ENCODE data around the gene AEBP1.
A peak's percentile ranks its signal among the peaks of the same experiment; 100 is the strongest.

The AEBP1 gene

GRCh38 chr7:44153948-44154335 lies 49.8 kb downstream of the AEBP1 start:
- H3K79me1 ChIP-seq (ENCODE audit: low read depth, low read length), result no peaks in the 10 kb centered on the region
- no peak overlapping the region for H2BK15ac ChIP-seq (ENCODE audit: low read length)
- H3K18ac ChIP-seq (ENCODE audit: low read length), result peak overlapping the region; percentile 11
- no peak overlapping the region for H2BK5ac ChIP-seq (ENCODE audit: low read length)
- peaks cover 0 to 6% of the 10 kb centered on the region in 2 donors for H3K4me1 ChIP-seq (ENCODE audit: control insufficient read depth in 2 of 2, insufficient read depth in 1 of 2, low read depth in 1 of 2, low read length in 2 of 2)
- H4K91ac ChIP-seq (ENCODE audit: low read depth, low read length, poor library complexity), result no peak overlapping the region
- no peak overlapping the region for H3K4ac ChIP-seq (ENCODE audit: low read length)
- no peak overlapping the region for H2BK120ac ChIP-seq (ENCODE audit: low read depth, low read length)
- peak overlapping the region; percentile 30 for H3K9ac ChIP-seq (ENCODE audit: low read depth, low read length, poor library complexity)
- no CpG with 5 or more reads among the region's 5 CpGs for WGBS, 2 donors (ENCODE audit: extremely low coverage in 2 of 2, insufficient read length in 2 of 2, insufficient replicate concordance in 1 of 2)
- DNase-seq (ENCODE audit: low spot score), result no peak
- peak overlapping the region; percentile 44 for H4K8ac ChIP-seq (ENCODE audit: low read depth, low read length)
- H3K4me2 ChIP-seq (ENCODE audit: insufficient read depth, low read length, poor library complexity, severe bottlenecking), result no peak overlapping the region
- H3K27ac ChIP-seq (replicated peaks; ENCODE audit: low read length), result no peak overlapping the region
- no peak overlapping the region for H2AFZ ChIP-seq (ENCODE audit: low read length)
- H3K14ac ChIP-seq (ENCODE audit: low read length), result no peak overlapping the region
- no peak overlapping the region for H2AK5ac ChIP-seq (ENCODE audit: low read depth, low read length)
- H3K23ac ChIP-seq (ENCODE audit: low read depth, low read length, poor library complexity), result peak overlapping the region; percentile 60
- no peak overlapping the region for H3K4me3 ChIP-seq (ENCODE audit: low read length in 2 of 2)
- H3K36me3 ChIP-seq (replicated peaks in 1 of 2; ENCODE audit: control insufficient read depth in 2 of 2, insufficient read depth in 2 of 2, low read length in 2 of 2), result no peaks in the 10 kb centered on the region
- H2BK12ac ChIP-seq (ENCODE audit: low read length), result no peak overlapping the region
- H3K27me3 ChIP-seq (ENCODE audit: control insufficient read depth in 3 of 3, insufficient read depth in 3 of 3, low read depth in 1 of 3, low read length in 3 of 3), result peaks cover 0 to 82% (median 0%) of the 10 kb centered on the region in 3 experiments
- no peaks in the 10 kb centered on the region for H3K9me3 ChIP-seq (replicated peaks in 1 of 2; ENCODE audit: control insufficient read depth in 2 of 2, insufficient read depth in 1 of 2, low read depth in 1 of 2, low read length in 2 of 2)

GRCh38 chr7:44154703-44155102 lies 50.6 kb downstream of the AEBP1 start:
- Histone ChIP-seq H3K27ac (replicated peaks; ENCODE audit: low read length) (no peak overlapping the region), H3K4ac (ENCODE audit: low read length) (no peak overlapping the region), H2BK15ac (ENCODE audit: low read length) (no peak overlapping the region), H3K36me3 (replicated peaks in 1 of 2; ENCODE audit: control insufficient read depth in 2 of 2, insufficient read depth in 2 of 2, low read length in 2 of 2) (no peaks in the 10 kb centered on the region), H3K23ac (ENCODE audit: low read depth, low read length, poor library complexity) (no peak overlapping the region), H3K27me3 (ENCODE audit: control insufficient read depth in 3 of 3, insufficient read depth in 3 of 3, low read depth in 1 of 3, low read length in 3 of 3) (peaks cover 0 to 82% (median 0%) of the 10 kb centered on the region in 3 experiments), H3K9ac (ENCODE audit: low read depth, low read length, poor library complexity) (no peak overlapping the region), H3K4me2 (ENCODE audit: insufficient read depth, low read length, poor library complexity, severe bottlenecking) (no peak overlapping the region), H3K14ac (ENCODE audit: low read length) (no peak overlapping the region), H3K4me1 (ENCODE audit: control insufficient read depth in 2 of 2, insufficient read depth in 1 of 2, low read depth in 1 of 2, low read length in 2 of 2) (peaks cover 0 to 6% of the 10 kb centered on the region in 2 donors), H3K18ac (ENCODE audit: low read length) (no peak overlapping the region), H3K79me1 (ENCODE audit: low read depth, low read length) (no peaks in the 10 kb centered on the region), H4K91ac (ENCODE audit: low read depth, low read length, poor library complexity) (no peak overlapping the region), H3K4me3 (ENCODE audit: low read length in 2 of 2) (no peak overlapping the region), H2BK5ac (ENCODE audit: low read length) (no peak overlapping the region), H2AK5ac (ENCODE audit: low read depth, low read length) (no peak overlapping the region), H2BK120ac (ENCODE audit: low read depth, low read length) (no peak overlapping the region), H3K9me3 (replicated peaks in 1 of 2; ENCODE audit: control insufficient read depth in 2 of 2, insufficient read depth in 1 of 2, low read depth in 1 of 2, low read length in 2 of 2) (no peaks in the 10 kb centered on the region), H2BK12ac (ENCODE audit: low read length) (no peak overlapping the region), H2AFZ (ENCODE audit: low read length) (no peak overlapping the region), H4K8ac (ENCODE audit: low read depth, low read length) (no peak overlapping the region)
- no peak for DNase-seq (ENCODE audit: low spot score)
- no CpG with 5 or more reads among the region's 3 CpGs for WGBS, 2 donors (ENCODE audit: extremely low coverage in 2 of 2, insufficient read length in 2 of 2, insufficient replicate concordance in 1 of 2)

- H3K23ac ChIP-seq (ENCODE audit: low read depth, low read length, poor library complexity), result peak overlapping the region; percentile 40
- no peak overlapping the region for H2BK120ac ChIP-seq (ENCODE audit: low read depth, low read length)
- H2AK5ac ChIP-seq (ENCODE audit: low read depth, low read length), result no peak overlapping the region
- no peak overlapping the region for H3K4me2 ChIP-seq (ENCODE audit: insufficient read depth, low read length, poor library complexity, severe bottlenecking)
- WGBS, 2 donors (ENCODE audit: extremely low coverage in 2 of 2, insufficient read length in 2 of 2, insufficient replicate concordance in 1 of 2), result no CpG with 5 or more reads among the region's 8 CpGs
- no peak overlapping the region for H2BK5ac ChIP-seq (ENCODE audit: low read length)
- no peak for DNase-seq (ENCODE audit: low spot score)
- peaks cover 0 to 82% (median 0%) of the 10 kb centered on the region in 3 experiments for H3K27me3 ChIP-seq (ENCODE audit: control insufficient read depth in 3 of 3, insufficient read depth in 3 of 3, low read depth in 1 of 3, low read length in 3 of 3)
- no peak overlapping the region for H3K14ac ChIP-seq (ENCODE audit: low read length)
- H3K9me3 ChIP-seq (replicated peaks in 1 of 2; ENCODE audit: control insufficient read depth in 2 of 2, insufficient read depth in 1 of 2, low read depth in 1 of 2, low read length in 2 of 2), result no peaks in the 10 kb centered on the region
- H4K91ac ChIP-seq (ENCODE audit: low read depth, low read length, poor library complexity), result no peak overlapping the region
- H3K27ac ChIP-seq (replicated peaks; ENCODE audit: low read length), result no peak overlapping the region
- no peaks in the 10 kb centered on the region for H3K36me3 ChIP-seq (replicated peaks in 1 of 2; ENCODE audit: control insufficient read depth in 2 of 2, insufficient read depth in 2 of 2, low read length in 2 of 2)
- no peak overlapping the region for H2BK12ac ChIP-seq (ENCODE audit: low read length)
- no peak overlapping the region for H2BK15ac ChIP-seq (ENCODE audit: low read length)
- H3K79me1 ChIP-seq (ENCODE audit: low read depth, low read length), result no peaks in the 10 kb centered on the region
- no peak overlapping the region for H3K4me3 ChIP-seq (ENCODE audit: low read length in 2 of 2)
- H3K18ac ChIP-seq (ENCODE audit: low read length), result peak overlapping the region; percentile 22
- peaks cover 0 to 6% of the 10 kb centered on the region in 2 donors for H3K4me1 ChIP-seq (ENCODE audit: control insufficient read depth in 2 of 2, insufficient read depth in 1 of 2, low read depth in 1 of 2, low read length in 2 of 2)
- no peak overlapping the region for H4K8ac ChIP-seq (ENCODE audit: low read depth, low read length)
- H3K9ac ChIP-seq (ENCODE audit: low read depth, low read length, poor library complexity), result no peak overlapping the region
- no peak overlapping the region for H2AFZ ChIP-seq (ENCODE audit: low read length)
- H3K4ac ChIP-seq (ENCODE audit: low read length), result no peak overlapping the region
These were observed 51.3 kb downstream of the AEBP1 start for GRCh38 chr7:44155191-44156185.

- no peak overlapping the region for H2BK12ac ChIP-seq (ENCODE audit: low read length)
These were observed 52.4 kb downstream of the AEBP1 start for GRCh38 chr7:44156453-44157010.

More at GRCh38 chr7:44156453-44157010, 52.4 kb downstream of the AEBP1 start:
- Histone ChIP-seq H3K4me1 (ENCODE audit: control insufficient read depth in 2 of 2, insufficient read depth in 1 of 2, low read depth in 1 of 2, low read length in 2 of 2) (peaks cover 0 to 6% of the 10 kb centered on the region in 2 donors), H3K4ac (ENCODE audit: low read length) (no peak overlapping the region), H3K14ac (ENCODE audit: low read length) (no peak overlapping the region), H4K91ac (ENCODE audit: low read depth, low read length, poor library complexity) (no peak overlapping the region), H2BK120ac (ENCODE audit: low read depth, low read length) (no peak overlapping the region), H3K27me3 (ENCODE audit: control insufficient read depth in 3 of 3, insufficient read depth in 3 of 3, low read depth in 1 of 3, low read length in 3 of 3) (peaks cover 0 to 79% (median 0%) of the 10 kb centered on the region in 3 experiments), H3K9ac (ENCODE audit: low read depth, low read length, poor library complexity) (peak overlapping the region; percentile 1), H3K79me1 (ENCODE audit: low read depth, low read length) (no peaks in the 10 kb centered on the region), H3K18ac (ENCODE audit: low read length) (no peak overlapping the region), H2AK5ac (ENCODE audit: low read depth, low read length) (no peak overlapping the region), H3K27ac (replicated peaks; ENCODE audit: low read length) (no peak overlapping the region), H2BK5ac (ENCODE audit: low read length) (no peak overlapping the region), H3K4me2 (ENCODE audit: insufficient read depth, low read length, poor library complexity, severe bottlenecking) (no peak overlapping the region), H3K9me3 (replicated peaks in 1 of 2; ENCODE audit: control insufficient read depth in 2 of 2, insufficient read depth in 1 of 2, low read depth in 1 of 2, low read length in 2 of 2) (no peaks in the 10 kb centered on the region), H3K23ac (ENCODE audit: low read depth, low read length, poor library complexity) (peak overlapping the region; percentile 17), H2BK15ac (ENCODE audit: low read length) (no peak overlapping the region), H2AFZ (ENCODE audit: low read length) (no peak overlapping the region), H4K8ac (ENCODE audit: low read depth, low read length) (no peak overlapping the region), H3K36me3 (replicated peaks in 1 of 2; ENCODE audit: control insufficient read depth in 2 of 2, insufficient read depth in 2 of 2, low read length in 2 of 2) (no peaks in the 10 kb centered on the region), H3K4me3 (ENCODE audit: low read length in 2 of 2) (no peak overlapping the region)
- no CpG with 5 or more reads among the region's 4 CpGs for WGBS, 2 donors (ENCODE audit: extremely low coverage in 2 of 2, insufficient read length in 2 of 2, insufficient replicate concordance in 1 of 2)
- no peak for DNase-seq (ENCODE audit: low spot score)
